Thyroid gland (tissue), 4 donors: ENCODE measurements around the gene TARBP2. TPM values are rescaled to one million over a fixed set of nuclear protein-coding genes. Genes with fewer than 3 reads are reported as not detected.

ENCODE experiments used
- DNase-seq, 2 donors: peaks; one replicate each; pipeline ENCODE4 v3.0.0-alpha.2; 2019
- H3K27ac ChIP-seq, 3 donors: fragments of 200-600 bp; sonication (generic); 1 replicate in 2 of 3; 2 replicates in 1 of 3; pipeline ENCODE4 v1.5.1; 2016 to 2019; ENCODE audit warnings: mild to moderate bottlenecking in 1 of 3, moderate library complexity in 1 of 3
- H3K27me3 ChIP-seq: fragments of 200-600 bp; sonication (generic); one replicate; pipeline ENCODE4 v1.5.1; 2019
- H3K36me3 ChIP-seq, 2 donors: fragments of 200-600 bp; sonication (generic); one replicate each; pipeline ENCODE4 v1.5.1; 2016 to 2019
- H3K4me1 ChIP-seq, 2 donors: fragments of 200-600 bp; sonication (generic); one replicate each; pipeline ENCODE4 v1.5.1; 2017 to 2019
- H3K4me3 ChIP-seq, 3 donors: fragments of 200-600 bp; sonication (generic); replicated peaks in 1 of 3; 1 replicate in 2 of 3; 2 replicates in 1 of 3; pipeline ENCODE4 v1.5.1; 2016; ENCODE audit warnings: mild to moderate bottlenecking in 1 of 3
- H3K9me3 ChIP-seq: fragments of 200-600 bp; sonication (generic); one replicate; pipeline ENCODE4 v1.5.1; 2017
- POLR2A ChIP-seq, 2 donors: fragments of 450-650 bp; IDR thresholded peaks; one replicate each; pipeline ENCODE4 v1.6.1; 2017; ENCODE audit warnings: antibody characterized with exemption in 2 of 2, mild to moderate bottlenecking in 2 of 2, moderate library complexity in 1 of 2
- WGBS, 2 donors: methylation state at CpG; one replicate each; pipeline ENCODE4 v1.1.5; 2017; 5-methylcytosine and 5-hydroxymethylcytosine counted together
- intact Hi-C: fragments of 100-400 bp; cut with DNase I; formaldehyde crosslinking; loops from one replicate; pipeline ENCODE4 v1.15.1; 2023
- total RNA-seq, 4 donors: library from RNA; depleted of rRNA; stranded (reverse); fragments of >200 nt; gene quantifications; one replicate each; pipeline ENCODE4 v1.2.3, GENCODE V29; 2016
- TF ChIP-seq, protein P1 (sequence below), 6 experiments: fragments of 200-600 bp in 3 of 6; fragments of 450-650 bp in 3 of 6; sonication (generic) in 3 of 6; IDR thresholded peaks; one replicate each; pipeline ENCODE4 v1.5.1; 2016 to 2019; ENCODE audit warnings: antibody characterized with exemption in 6 of 6, mild to moderate bottlenecking in 2 of 6, inconsistent platforms in 1 of 6, moderate library complexity in 1 of 6

Gene TARBP2
- total RNA-seq, 4 donors from 2014 or later: 31.2 to 44.8 (median 34.7) TPM

DNA sequence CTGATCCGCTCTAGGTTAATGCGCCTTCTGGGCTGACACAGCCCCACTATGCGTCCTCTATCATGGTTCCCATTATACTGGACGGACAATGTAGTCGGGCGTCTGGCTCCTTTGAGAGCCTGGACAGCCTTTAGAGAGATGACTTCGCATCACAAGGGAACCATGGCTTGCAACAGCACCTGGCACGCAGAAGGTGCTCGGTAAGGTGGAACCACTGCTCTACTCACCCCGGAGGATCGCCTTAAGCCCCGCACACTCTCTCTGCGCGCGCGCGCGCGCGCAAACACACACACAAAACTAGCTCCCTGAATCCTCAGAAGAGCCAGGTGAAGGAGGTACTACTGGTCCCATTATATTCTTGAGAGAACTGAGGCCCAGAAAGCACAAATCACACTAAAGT is 8.9 kb upstream of the TARBP2 start:
- 41 to 42% methylated on average over 20 of the region's 20 CpGs for WGBS, 2 donors
- no peak for TF ChIP-seq POLR2A (IDR thresholded peaks at IDR 0.05)
- TF ChIP-seq, protein P1, sequence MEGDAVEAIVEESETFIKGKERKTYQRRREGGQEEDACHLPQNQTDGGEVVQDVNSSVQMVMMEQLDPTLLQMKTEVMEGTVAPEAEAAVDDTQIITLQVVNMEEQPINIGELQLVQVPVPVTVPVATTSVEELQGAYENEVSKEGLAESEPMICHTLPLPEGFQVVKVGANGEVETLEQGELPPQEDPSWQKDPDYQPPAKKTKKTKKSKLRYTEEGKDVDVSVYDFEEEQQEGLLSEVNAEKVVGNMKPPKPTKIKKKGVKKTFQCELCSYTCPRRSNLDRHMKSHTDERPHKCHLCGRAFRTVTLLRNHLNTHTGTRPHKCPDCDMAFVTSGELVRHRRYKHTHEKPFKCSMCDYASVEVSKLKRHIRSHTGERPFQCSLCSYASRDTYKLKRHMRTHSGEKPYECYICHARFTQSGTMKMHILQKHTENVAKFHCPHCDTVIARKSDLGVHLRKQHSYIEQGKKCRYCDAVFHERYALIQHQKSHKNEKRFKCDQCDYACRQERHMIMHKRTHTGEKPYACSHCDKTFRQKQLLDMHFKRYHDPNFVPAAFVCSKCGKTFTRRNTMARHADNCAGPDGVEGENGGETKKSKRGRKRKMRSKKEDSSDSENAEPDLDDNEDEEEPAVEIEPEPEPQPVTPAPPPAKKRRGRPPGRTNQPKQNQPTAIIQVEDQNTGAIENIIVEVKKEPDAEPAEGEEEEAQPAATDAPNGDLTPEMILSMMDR (IDR thresholded peaks at IDR 0.05): no peak
- Histone ChIP-seq H3K9me3 (no peaks in the 10 kb centered on the region), H3K27me3 (no peaks in the 10 kb centered on the region), H3K4me3 (peak overlapping the region in 1 of 3 donors; percentile 55), H3K4me1 (peaks cover 21 to 28% of the 10 kb centered on the region in 2 donors), H3K36me3 (no peaks in the 10 kb centered on the region), H3K27ac (peak overlapping the region; percentile 85 to 93 (median 91))
- DNase-seq: peak; percentile 50 to 55
- intact Hi-C loops: no loop called here

DNA sequence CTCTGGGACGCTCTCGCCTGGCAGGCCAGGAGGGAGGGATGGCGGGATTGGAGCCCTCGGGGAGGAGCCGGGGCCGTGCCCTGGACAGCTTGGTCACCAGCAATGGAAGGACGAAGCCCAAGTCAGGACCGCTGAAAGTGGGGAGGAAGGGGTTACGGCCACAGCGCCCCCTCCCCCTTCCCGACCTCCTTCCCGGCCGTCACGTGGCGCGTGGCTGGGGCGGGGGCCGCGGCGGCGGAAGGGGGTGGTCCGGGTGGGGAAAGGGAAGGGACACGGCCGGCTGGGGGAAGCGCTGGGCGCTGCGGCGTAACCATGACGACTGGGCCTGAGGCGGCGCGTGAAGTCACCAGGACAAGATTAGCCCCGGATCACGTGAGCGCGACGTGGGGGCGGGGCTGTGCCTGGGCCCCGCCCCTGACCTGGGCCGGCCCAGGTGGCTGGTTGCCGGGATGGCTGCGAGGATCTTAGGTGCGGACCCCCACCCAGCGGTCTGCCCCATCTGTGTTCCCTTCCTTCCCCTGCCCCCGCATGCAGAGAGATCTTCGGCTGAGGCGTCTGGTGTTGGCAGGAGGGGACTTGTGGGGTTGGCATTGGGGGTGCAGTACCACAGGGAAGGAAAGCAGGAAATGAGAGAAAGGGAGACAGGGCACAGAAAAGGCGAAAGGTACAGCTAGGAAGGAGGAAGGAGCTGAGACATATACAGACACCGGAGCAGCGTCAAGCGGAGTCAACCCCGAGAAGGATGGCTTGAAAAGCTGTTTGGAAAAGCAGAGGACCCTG is 8.1 kb upstream of the TARBP2 start:
- intact Hi-C loops: no loop called here
- no peaks in the 10 kb centered on the region for H3K27me3 ChIP-seq
- H3K36me3 ChIP-seq: no peaks in the 10 kb centered on the region
- 2 to 3% methylated on average over 12 to 14 of the region's 52 CpGs for WGBS, 2 donors
- H3K9me3 ChIP-seq: no peaks in the 10 kb centered on the region
- peak; percentile 52 to 87 for TF ChIP-seq POLR2A (IDR thresholded peaks at IDR 0.05)
- TF ChIP-seq, protein P1 (IDR thresholded peaks at IDR 0.05): no peak
- peak overlapping the region in 2 of 3 donors; percentile 44 to 55 for H3K4me3 ChIP-seq
- peak; percentile 96 to 97 for DNase-seq
- peak overlapping the region; percentile 85 to 93 (median 91) for H3K27ac ChIP-seq
- H3K4me1 ChIP-seq: peaks cover 21 to 28% of the 10 kb centered on the region in 2 donors

DNA sequence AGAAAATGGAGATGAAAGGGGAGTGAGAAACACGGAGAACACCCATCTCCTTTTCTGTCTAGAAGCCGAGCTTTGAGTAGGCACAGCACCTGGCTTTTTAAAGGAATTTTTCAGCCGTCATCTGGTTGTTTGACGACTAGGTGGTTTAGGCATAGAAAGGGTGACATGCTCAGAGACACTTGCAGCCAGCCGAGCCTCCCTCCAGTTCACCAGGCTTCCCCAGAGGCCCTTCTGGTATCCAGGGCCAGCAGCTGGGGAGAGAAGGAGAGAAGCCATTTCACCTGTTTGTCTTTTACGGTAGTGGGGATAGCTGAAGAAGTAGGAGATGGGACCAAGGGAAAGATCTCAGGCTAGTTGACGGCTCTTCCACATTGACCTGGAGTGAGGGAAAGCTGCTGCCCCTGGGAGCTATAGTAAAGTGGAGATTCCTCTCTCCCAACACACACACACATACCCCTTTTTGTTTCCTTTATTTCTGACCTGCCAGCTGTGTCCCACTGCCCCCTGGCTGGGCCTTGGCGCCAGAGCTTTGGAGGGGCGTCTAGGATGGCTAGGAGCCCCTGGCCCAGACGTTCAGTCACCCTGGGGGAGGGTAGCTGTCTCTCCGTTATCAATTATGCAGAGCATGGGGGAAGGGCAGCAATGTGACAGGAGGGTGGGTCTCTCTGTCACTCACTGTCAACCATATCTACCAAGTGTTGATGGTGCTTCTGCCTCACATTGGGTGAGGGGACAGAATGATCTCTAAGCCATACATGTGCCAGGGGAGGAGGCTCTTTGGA is 7.3 kb upstream of the TARBP2 start:
- Histone ChIP-seq H3K4me3 (peak overlapping the region in 1 of 3 donors; percentile 55), H3K4me1 (peaks cover 21 to 32% of the 10 kb centered on the region in 2 donors), H3K27ac (peak overlapping the region; percentile 85 to 93 (median 91)), H3K36me3 (no peaks in the 10 kb centered on the region), H3K27me3 (no peaks in the 10 kb centered on the region), H3K9me3 (no peaks in the 10 kb centered on the region)
- TF ChIP-seq, protein P1 (IDR thresholded peaks at IDR 0.05): no peak
- no peak for TF ChIP-seq POLR2A (IDR thresholded peaks at IDR 0.05)
- intact Hi-C loops: no loop called here
- WGBS, 2 donors: 29% methylated on average over 11 of the region's 11 CpGs
- no peak for DNase-seq

DNA sequence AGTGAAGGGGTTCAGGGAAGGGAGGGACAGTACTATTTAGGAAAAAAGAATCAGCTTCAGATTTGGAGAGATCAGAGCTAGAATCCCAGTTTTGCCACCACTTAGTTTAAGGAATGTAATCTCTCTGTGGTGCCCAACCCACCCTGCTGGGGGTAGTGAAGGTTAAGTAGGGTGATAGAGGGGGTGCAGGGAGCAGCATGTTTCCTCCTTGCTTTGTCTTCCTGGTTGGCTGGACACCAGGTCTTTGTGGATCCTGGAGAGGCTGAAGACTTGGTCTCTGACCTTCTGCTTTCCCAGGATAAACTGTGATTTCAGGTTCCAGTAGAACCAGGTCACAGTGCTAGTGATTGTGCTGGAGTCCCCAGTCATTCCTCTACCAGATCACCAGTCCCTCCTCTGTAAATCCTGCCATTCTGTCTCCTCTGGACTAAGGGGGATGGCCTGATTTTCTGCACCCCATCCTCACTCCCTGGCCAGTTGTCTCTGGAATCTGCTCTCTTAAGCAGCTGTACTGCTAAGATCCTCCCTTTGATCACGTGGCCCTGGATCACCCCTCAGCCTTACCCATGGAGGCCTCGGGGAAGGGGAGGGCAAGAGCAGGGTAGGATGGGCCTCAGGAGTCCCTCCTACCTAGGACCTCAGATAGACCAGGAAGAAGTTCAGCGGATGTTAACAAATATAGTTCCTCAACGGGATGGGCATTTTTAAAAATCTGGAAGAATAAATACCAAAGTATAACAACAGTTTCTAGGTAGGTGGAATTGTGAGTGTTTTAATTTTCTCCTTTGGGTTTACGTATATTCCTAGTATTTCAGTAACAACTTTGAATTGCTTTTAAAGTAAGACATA is 5.0 kb upstream of the TARBP2 start:
- peak overlapping the region in 2 of 3 donors; percentile 34 to 52 for H3K27ac ChIP-seq

More for the DNA sequence above, 5.0 kb upstream of the TARBP2 start:
- WGBS, 2 donors: 34 to 42% methylated on average over 5 of the region's 5 CpGs
- Histone ChIP-seq H3K4me3 (no peak overlapping the region), H3K36me3 (no peaks in the 10 kb centered on the region), H3K9me3 (no peaks in the 10 kb centered on the region), H3K27me3 (no peaks in the 10 kb centered on the region), H3K4me1 (peaks cover 21 to 46% of the 10 kb centered on the region in 2 donors)
- intact Hi-C loops: no loop called here
- peak in 1 of 2 donors; percentile 36 for TF ChIP-seq POLR2A (IDR thresholded peaks at IDR 0.05)
- TF ChIP-seq, protein P1 (IDR thresholded peaks at IDR 0.05): no peak
- DNase-seq: peak; percentile 69 to 73
